GM18498 (cell line): ENCODE data around the gene LIPG.

Source experiments
- ATAC-seq: cut with Tn5 transposase; IDR thresholded peaks from one replicate; pipeline ENCODE4 v1.9.1; 2021; ENCODE audit warnings: mild to moderate bottlenecking, moderate library complexity; ENCODE audit not compliant: unreplicated experiment

Gene LIPG

DNA sequence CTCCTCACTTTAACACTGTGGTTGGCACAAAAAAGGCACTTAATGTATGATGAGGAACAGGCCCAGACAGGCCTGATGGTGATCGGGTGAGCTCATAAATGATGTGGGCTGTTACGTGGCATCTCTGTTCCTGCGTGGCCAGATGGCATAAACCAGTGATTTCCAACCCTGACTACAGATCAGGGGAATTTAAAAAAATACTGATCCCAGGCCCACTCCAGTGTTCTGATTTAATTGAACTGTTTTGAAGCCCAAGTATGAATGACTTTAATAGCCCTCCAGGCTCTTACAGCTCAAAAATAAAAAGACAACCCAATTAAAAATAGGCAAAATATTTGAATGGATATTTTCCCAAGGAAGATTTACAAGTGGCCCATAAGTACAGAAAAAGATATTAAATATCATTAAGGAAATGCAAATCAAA is 48.2 kb downstream of the LIPG start:
- no peak for ATAC-seq

DNA sequence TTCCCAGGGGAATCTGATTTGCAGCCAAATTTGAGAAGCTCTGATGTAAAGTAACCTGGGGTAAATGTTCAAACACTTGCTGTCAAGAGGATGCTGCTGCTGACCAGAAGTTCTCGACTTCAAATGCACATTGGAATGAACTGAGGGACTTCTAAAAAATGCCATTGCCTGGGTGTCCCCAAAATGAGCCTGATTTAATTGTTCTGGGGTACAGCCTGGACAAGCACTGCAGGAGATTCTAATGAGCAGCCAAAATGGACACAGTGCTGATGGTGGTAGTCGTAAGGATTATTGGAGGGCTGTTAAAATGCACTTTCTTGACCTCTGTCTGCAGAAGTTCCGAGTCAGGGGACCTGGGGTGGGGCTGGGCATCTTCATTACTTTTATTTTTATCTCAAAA is 49.5 kb downstream of the LIPG start:
- no peak for ATAC-seq

DNA sequence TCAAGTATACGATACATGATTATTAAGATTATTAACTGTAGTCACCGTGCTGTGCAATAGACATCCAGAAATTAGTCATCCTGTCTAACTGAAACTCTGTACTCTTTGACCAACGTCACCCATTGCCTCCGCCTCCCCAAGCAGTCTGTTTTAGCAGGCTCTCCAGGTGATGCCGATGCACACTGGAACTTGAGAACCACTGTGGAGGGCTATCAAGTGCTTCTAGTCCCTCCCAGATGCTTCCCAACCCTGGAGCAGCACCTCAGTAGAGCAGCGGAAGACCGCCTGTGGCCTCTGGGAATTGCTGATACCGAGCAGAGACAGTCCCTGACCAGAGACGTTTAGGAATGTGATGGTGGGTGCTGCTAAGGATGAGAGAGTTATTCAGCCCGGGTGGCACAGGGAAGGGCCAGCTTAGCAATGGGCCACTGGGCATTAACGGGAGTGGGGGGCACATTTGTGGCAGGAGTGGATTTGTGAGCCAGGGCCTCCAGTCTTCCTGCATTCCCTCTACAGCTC is 50.7 kb downstream of the LIPG start:
- ATAC-seq = peak; percentile 84

GRCh38 chr18:49613141-49613640 is 51.3 kb downstream of the LIPG start:
- ATAC-seq = no peak

DNA sequence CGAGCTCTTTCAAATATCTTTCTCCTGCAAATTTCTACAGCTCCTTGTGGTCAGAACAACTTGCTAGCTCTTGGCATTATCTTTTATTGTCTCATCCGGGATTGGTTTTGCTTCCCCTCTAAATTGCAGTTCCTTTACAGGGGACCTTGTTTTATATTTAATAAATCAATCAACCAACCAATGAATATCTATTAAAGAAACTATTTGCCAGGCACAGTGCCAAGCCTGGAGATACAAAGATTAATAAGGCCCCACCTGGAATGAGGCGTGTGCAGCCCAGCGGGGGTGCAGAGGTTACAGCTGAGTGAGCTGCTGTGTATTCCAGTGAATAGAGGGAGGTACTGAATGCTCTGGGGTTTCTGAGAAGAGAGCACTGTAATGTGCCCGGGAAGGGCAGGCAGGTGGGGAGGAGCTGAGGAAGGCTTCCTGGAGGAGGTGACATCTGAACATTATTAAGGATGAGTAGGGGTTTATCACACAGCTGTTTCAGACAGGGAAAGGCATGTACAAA is 51.8 kb downstream of the LIPG start:
- ATAC-seq = no peak

DNA sequence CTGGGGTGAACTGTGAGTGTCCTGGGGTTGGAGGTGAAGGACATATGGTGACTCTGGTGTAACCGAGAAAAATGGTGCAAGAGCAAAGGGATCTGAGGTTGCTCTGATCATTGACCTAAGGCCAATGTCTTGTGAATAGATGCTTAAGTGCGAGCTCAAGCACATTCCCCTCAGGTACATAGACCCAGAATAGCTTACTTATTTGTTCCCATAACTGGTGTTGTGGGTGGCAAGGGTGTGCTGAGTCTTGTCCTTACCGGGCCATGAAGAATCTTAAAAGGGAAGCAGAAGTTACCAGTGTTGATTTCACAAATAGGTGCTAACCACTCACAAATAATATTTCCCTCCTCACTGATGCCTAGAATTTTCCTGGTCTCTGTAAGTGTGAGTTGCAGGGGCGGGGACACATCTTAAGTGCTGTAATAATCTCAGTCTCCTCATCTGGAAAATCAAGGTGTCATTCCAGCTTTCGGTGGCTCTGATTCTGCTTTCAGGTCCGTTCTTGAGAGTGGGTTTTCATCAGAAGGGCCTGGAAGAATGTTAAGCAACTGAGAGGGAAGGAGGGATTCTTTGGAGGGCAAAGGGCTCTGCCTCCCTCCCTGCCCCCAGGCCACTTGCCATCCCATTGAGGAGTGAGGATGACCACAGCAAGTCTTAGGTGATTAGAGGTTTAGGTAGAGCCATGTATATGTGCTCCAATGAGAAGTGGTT is 54.9 kb downstream of the LIPG start:
- no peak for ATAC-seq

DNA sequence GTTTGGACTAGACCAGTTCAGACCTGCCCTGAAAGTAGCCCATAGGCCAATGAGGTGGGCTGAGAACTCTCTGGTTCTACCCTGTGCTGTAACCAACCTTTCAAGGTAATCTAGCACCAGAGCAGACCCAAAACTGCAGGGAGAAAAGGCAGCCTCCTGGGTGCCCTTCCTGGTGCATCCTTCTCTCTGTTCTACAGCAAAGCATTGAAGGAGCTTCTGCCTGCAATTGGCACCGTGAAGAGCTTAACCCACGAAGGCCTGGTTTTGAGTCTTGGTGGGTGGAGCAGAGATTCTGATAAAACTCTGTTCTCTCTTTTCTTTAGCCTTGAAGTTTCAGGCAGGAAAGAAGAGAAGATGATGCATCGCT is 55.5 kb downstream of the LIPG start:
- ATAC-seq = peak; percentile 40

- ATAC-seq = no peak
These were observed 56.0 kb downstream of the LIPG start for GRCh38 chr18:49617865-49618264.

- ATAC-seq = no peak
These were observed 57.2 kb downstream of the LIPG start for GRCh38 chr18:49618742-49619681.

- no peak for ATAC-seq
These were observed 57.9 kb downstream of the LIPG start for GRCh38 chr18:49619801-49620200.

- no peak for ATAC-seq
These were observed 59.4 kb downstream of the LIPG start for GRCh38 chr18:49621301-49621700.

DNA sequence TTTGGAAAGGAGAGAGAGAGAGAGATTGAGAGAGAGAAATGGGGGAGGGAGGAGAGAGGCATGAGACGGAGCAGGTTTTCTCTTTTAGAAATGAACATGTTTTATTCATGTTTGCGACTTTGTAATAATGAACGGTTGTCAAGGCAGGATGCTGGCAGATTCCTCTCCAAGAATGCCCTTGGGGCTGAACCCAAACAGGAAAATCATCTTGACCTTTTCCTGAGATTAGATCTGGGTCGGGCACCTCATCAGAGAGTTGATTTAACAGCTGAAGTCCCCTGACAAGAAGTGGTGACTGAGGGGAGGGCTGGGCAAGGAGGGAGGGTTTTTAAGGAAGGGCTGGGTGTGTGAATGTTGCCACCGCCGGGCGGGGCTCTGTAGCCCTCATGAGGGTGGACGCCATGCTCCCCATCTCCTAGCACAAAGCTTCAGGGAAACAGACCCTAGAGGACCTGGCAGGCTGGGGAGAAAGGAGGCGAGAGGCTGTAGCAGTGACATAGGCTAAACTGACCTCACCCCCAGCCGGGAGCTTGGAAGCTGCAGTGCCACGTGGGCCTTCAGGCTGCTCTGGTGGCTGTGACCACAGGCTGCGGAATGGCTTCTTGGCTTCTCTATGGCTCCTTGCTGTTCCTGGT is 60.0 kb downstream of the LIPG start:
- ATAC-seq = no peak

- ATAC-seq = no peak
These were observed 61.7 kb downstream of the LIPG start for GRCh38 chr18:49623571-49623970.

- no peak for ATAC-seq
These were observed 63.3 kb downstream of the LIPG start for GRCh38 chr18:49625021-49625691.

DNA sequence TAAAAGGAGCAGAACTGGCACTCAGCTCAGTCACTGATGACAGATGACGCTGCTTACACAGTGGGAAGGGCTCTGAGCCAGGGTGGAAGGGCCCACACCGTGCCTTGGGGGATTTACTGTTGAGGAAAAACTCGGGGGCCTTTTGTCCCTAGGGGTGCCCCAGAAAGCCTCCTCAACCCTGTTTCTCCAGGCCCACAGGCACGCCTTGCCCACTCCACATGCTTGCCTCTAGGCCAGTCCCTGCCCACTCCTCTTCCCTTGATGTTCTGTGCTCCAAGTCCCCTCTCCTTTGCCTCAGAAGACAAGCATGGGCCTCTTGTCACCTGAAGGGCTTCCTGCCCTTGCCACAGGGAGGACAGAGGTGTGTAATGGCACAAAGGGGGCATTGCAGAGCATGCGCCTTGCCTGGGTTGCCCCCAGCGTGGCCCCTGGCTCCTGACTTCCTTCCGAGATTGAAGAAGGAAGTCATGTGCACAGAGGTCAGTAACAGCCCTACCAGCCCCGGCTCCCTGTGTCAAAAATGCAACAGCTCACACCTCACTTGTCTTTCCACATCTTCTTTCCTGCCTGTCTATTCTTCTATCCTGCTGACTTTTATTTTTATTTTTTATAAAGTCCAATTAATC is 65.1 kb downstream of the LIPG start:
- no peak for ATAC-seq

GRCh38 chr18:49628119-49628518 is 66.3 kb downstream of the LIPG start:
- no peak for ATAC-seq

DNA sequence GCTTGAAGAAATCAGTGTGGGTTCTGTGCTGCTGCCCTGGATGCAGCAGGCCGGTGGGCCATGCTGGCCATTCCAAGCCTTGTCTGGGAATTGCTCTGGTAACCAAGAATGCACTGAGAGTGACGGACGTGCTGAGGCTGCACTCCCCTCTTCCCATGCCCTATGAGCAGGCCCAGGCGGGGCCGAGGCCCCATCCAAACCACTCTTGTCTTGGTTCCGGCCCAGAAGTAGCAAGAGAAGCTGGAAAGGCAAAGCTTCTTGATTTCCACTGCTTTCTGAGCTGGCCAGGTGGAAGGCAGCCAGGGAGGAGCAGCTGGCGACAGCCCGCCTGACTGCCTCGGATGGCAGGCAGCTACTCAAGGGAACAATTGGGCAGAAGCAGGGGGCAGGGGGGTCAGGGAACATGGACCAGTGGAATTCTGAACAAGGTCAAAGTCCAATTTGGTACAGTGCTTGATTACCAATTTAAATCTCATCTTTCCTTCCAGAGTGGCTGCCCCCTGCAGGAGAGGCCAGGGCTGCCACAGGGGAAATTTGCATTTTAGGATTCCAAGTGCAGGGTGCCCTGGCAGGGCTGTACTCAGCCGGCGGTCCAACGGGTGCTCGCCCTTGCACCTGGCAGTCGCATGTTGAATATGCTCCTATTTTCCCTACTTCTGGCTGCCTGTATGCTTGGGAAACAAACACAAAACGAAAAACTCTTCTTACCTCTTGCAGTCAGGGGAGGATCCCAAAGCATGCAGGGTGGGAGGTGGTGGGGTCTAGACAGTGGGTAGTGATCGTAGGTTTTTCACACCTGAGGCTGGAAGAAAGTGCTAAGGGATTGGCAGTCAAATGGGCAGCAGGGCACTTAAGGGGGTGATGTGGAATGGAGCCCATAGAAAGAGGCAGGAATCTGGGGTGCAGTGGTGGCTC is 67.3 kb downstream of the LIPG start:
- ATAC-seq = no peak

DNA sequence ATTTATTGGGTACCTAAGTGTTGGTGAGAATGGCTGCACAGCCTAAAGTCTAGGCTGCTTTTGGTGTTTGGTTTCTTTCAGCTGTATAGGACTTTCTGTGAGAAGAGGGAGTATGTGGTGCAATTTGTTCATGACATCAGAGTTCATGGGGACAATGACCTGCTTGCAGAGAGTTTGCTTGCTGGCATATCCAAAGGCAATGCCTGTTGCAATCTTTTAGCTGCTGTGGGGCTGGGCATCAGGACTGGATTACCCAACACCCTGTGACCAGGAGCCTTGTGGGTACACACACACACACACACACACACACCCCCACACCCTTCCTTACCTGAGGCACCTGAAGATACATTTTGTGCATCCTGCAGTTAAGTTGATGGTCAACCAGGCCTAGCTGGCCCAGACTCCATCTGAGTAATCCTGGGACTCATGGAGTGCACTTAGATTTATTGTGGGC is 68.4 kb downstream of the LIPG start:
- no peak for ATAC-seq
